Umbilical cord (tissue), 2 donors: ENCODE measurements around the gene DEUP1. TPM values are rescaled to one million over a fixed set of nuclear protein-coding genes. Genes with fewer than 3 reads are reported as not detected.
"Not testable (repeated sequence)": the region's sequence is repeated elsewhere in the genome, so short reads cannot be mapped to it uniquely, and the experiment has no call there.

ENCODE experiments used
- DNase-seq: peaks from one replicate; pipeline ENCODE4 v3.0.0-alpha.2; 2015; ENCODE audit warnings: low spot score
- total RNA-seq: library from RNA; depleted of rRNA; stranded (reverse); fragments of >200 nt; gene quantifications from one replicate; pipeline ENCODE4 v1.2.3, GENCODE V29; 2014; ENCODE audit warnings: low replicate concordance; ENCODE audit not compliant: insufficient read depth

The DEUP1 gene
- total RNA-seq, 1 donor from 2014 or later = 4.1 TPM

GRCh38 chr11:93359396-93359795 lies 28.9 kb downstream of the DEUP1 start:
- DNase-seq = no peak

DNA sequence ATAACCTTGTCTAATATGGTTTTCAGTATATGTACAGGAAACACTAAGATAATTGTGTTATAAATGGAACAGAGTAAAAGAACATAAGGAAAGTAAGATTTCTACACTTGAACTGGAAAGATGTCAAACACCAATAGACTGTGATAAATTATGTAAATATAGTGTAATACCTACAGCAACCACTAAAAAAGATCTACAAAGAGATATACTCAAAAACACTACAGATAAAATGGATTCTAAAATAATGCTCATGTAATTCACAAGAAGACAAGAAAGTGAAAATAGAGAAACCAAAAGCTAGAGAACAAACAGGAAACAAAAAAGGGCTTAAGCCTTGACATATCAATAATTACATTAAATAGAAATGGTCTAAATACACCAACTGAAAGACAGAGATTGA lies 30.9 kb downstream of the DEUP1 start:
- no peak for DNase-seq

- no peak for DNase-seq
Measured at GRCh38 chr11:93368022-93368421, 37.5 kb downstream of the DEUP1 start.

- DNase-seq = no peak
Measured at GRCh38 chr11:93370260-93370659, 39.7 kb downstream of the DEUP1 start.

DNA sequence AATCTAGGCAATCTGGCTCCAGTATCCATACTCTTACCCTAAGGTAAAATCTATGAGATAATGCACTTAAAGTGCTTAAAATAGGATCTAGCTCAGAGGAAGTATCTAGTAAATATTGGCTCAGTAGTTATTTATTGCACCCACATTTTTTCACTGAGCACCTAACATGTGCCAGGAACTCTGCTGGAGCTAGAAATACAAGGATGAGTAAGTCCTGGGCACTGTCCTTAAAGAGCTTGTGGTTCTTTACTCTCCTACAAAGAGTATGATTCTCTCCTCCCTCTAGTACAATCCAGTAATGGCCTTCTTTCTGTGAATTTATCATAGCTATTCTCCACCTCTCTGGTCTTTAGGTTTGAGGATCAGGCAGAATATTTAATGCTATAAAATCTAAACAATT lies 59.2 kb downstream of the DEUP1 start:
- no peak for DNase-seq

GRCh38 chr11:93392867-93393266 lies 62.3 kb downstream of the DEUP1 start:
- DNase-seq = no peak

DNA sequence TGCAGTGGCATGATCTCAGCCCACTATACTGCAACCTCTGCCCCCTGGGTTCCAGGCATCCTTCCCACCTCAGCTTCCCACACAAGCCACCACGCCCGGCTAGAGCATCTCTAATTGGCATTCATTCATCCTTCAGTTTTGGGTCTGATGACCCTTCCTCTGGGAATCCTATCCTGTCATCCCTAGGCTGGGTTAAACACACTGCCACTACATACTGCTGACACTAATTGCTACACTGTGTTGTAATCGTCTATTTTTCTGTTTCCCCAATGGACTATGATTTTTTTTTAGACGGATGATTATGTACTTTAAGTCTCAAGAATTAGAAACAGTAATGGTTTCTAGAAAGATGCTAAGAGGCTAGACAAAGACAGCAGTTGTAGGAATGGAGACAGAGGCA lies 62.8 kb downstream of the DEUP1 start:
- DNase-seq = no peak

- no peak for DNase-seq
Measured at GRCh38 chr11:93394488-93394887, 63.9 kb downstream of the DEUP1 start.

DNA sequence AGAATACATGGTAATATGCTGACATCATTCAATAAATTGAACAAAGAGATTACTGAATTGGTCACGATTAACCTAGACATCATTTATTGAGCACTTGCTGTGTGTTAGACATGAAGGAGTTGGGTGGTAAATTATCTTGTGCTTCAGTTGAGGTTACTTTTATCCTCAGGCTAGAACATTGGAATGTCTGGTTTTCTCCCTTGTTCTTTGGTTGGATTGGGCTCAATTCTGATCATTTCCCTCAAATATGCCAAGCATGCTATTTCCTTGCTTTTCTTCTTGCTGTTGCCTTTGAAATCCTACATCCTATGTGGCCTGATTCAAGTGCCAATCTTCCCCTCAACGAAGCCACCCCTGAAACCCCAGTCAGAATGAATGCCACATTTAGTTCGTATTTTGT lies 65.8 kb downstream of the DEUP1 start:
- DNase-seq = no peak

- no peak for DNase-seq
Measured at GRCh38 chr11:93403930-93404329, 73.4 kb downstream of the DEUP1 start.

DNA sequence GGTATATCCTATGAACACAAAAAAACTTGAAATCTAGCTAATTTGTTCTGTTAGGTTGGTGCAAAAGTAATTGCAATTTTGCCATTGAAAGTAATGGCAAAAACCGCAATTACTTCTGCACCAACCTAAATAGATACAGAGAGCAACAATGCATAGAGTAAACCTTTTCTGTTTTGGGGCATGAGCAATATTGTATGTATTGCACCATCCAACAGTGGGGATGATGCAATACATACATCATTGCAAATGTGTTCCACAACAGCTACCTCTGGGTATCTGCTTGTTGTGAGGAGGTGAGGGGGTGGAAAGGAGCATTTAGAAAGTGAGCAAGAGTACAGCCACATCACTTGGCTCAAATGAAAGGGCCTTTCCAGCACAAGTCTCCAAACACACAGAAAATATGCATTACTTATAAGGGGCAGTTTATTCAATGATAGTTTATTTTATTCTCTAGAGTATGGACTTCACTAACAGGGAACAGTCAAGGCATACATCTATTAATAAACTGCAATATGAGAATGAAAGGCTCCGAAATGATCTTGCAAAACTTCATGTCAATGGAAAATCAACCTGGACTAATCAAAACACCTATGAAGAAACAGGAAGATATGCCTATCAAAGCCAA lies 77.3 kb downstream of the DEUP1 start:
- no peak for DNase-seq

GRCh38 chr11:93410441-93410840 lies 79.9 kb downstream of the DEUP1 start:
- no peak for DNase-seq

DNA sequence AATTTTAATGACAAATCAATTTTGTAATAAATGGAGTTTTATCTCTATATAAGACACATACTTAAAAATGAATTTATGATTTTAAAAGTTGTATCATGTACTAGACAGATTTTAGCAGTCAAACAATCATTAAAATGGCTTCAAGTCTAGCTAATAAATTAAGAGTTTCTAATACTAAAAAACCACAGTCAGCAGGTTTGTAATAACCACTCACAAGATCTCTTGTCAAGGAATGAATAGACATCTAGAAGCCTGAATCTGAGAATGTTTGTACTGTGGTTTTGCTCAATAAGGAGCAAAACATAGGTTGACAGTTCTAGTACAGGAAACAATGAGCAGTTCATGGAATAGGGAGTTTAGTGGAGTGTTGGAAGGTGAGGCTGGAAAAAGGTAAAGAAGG lies 81.2 kb downstream of the DEUP1 start:
- no peak for DNase-seq

GRCh38 chr11:93432247-93432646 lies 101.7 kb downstream of the DEUP1 start:
- no peak for DNase-seq

- not testable (repeated sequence) for DNase-seq
Measured at GRCh38 chr11:93443232-93443631, 112.7 kb downstream of the DEUP1 start.

DNA sequence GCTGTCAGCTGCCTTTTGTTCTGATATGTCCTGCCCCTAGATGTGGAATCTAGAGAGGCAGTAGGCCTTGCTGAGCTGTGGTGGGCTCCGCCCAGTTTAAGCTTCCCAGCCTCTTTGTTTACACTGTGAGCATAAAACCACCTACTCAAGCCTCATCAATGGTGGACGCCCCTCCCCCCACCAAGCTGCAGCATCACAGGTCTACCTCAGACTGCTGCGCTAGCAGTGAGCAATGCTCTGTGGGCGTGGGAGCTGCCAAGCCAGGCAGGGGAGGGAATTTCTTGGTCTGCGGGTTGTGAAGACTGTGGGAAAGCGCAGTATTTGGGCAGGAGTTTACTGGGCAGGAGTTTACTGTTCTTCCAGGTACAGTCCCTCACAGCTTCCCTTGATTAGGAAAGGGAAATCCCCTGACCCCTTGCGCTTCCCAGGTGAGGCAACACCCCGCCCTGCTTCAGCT lies 114.1 kb downstream of the DEUP1 start:
- DNase-seq = no peak

GRCh38 chr11:93458286-93458685 lies 127.7 kb downstream of the DEUP1 start:
- no peak for DNase-seq

DNA sequence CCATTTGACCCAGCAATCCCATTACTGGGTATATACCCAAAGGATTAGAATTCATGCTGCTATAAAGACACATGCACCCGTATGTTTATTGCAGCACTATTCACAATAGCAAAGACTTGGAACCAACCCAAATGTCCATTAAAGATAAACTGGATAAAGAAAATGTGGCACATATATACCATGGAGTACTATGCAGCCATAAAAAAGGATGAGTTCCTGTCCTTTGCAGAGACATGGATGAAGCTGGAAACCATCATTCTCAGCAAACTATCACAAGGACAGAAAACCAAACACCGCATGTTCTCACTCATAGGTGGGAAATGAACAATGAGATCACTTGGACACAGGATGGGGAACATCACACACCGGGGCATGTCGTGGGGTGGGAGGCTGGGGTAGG lies 133.1 kb downstream of the DEUP1 start:
- DNase-seq = not testable (repeated sequence)

- no peak for DNase-seq
Measured at GRCh38 chr11:93464927-93465540, 134.5 kb downstream of the DEUP1 start.

DNA sequence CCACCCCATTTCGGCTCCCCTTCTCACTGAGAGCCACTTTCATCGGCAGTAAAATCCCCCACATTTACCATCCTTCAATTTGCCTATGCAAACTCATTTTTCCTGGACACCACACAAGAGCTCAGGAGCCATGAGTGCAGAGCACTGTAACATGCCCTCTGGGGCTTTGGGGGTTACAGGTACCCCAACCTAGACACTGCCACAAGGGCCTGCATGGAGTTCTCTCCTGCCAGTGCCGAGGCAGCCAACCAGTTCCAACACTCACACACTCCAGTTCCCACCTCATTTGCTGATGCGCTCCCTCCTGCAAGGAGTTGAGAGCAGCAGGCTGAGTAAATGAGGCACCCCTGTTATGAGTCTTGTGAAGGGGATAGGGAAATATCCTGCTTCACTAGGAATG lies 136.5 kb downstream of the DEUP1 start:
- DNase-seq = no peak

DNA sequence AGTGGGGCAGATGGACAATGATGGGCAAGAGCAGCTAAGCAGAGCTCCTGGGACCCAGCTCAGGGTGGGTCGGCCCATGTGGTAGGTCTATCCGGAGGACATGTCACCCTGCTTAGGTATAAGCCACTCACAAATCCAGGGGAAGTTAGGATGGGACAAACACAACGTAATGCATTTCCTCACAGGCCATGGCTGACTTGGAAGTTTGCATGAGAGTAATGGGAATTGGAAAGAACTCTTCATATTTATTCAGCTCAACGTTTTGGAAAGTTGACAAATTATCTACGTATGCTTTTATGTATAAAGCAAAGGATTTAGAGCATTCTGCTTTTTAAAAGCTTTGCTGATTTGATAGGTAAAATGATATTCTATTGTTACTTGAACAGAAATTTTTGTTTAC lies 137.7 kb downstream of the DEUP1 start:
- no peak for DNase-seq

GRCh38 chr11:93474123-93474522 lies 143.6 kb downstream of the DEUP1 start:
- peak; percentile 48 for DNase-seq

DNA sequence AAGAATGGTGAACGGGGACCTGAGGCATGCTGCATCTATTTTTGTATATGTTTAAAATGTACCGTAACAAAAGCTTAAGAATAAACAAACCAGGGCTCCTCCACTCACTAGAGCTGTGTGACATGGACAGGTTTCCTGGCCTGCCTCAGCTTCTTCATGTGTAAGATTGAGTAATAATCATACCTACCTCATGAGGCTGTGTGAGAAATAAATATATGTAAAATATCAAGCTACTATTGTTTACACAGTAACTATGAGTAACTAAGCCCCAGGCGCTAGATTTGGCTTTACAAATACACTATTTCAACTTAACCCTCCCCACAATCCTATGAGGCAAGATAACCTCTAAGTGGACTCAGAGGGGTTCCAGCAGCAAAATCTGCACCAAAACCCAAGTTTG lies 146.3 kb downstream of the DEUP1 start:
- peak; percentile 25 for DNase-seq
